Panc1 (cell line): ENCODE measurements around the gene ATP13A1. TPM values are rescaled to one million over a fixed set of nuclear protein-coding genes. Genes with fewer than 3 reads are reported as not detected.
"Not testable (repeated sequence)": the region's sequence is repeated elsewhere in the genome, so short reads cannot be mapped to it uniquely, and the experiment has no call there.

ENCODE experiments used
- ATAC-seq: fragments of 200-7000 bp; cut with Tn5 transposase; 2 replicates; pipeline ENCODE4 v1.9.1; 2020; ENCODE audit warnings: mild to moderate bottlenecking, moderate library complexity
- BruUV-seq: library from RNA; stranded (reverse); fragments of 400-500 nt; replicated peaks from 2 replicates; lab custom pipeline; 2021; lab: Mats Ljungman, UMichigan
- CTCF ChIA-PET: fragments of 300-600 bp; sonication (Branson Sonifier 250); formaldehyde crosslinking; loops from one replicate; lab custom pipeline; 2022; ENCODE audit warnings: antibody characterized with exemption; lab: Charles Lee
- POLR2A ChIA-PET: fragments of 300-600 bp; sonication (Branson Sonifier 250); formaldehyde crosslinking; loops from one replicate; lab custom pipeline; 2022; ENCODE audit warnings: antibody characterized with exemption; lab: Charles Lee
- DNase-seq: peaks from one replicate; pipeline ENCODE4 v3.0.0-alpha.2; 2010; ENCODE audit warnings: low read depth, low spot score
- H3K27ac ChIP-seq: 2 replicates; pipeline ENCODE4 v1.5.1; 2011; ENCODE audit warnings: mild to moderate bottlenecking, low read length, inconsistent platforms
- H3K27me3 ChIP-seq: fragments of 200-500 bp; sonication (Bioruptor generic); 2 replicates; pipeline ENCODE4 v1.6.0; 2014; ENCODE audit warnings: low read length, inconsistent platforms; ENCODE audit not compliant: control insufficient read depth, insufficient read depth
- H3K36me3 ChIP-seq: fragments of 200-500 bp; sonication (Bioruptor generic); 2 replicates; pipeline ENCODE4 v1.5.1; 2014; ENCODE audit warnings: inconsistent platforms, mild to moderate bottlenecking, low read length, moderate library complexity; ENCODE audit not compliant: control insufficient read depth, insufficient read depth
- H3K4me1 ChIP-seq: 2 replicates; pipeline ENCODE4 v1.5.1; 2011; ENCODE audit warnings: inconsistent platforms, mild to moderate bottlenecking, low read length, moderate library complexity; ENCODE audit not compliant: control insufficient read depth, insufficient read depth
- H3K4me3 ChIP-seq, 2 experiments: 2 replicates each; pipeline ENCODE4 v1.5.1; 2011 to 2012; ENCODE audit warnings: low read depth in 2 of 2, low read length in 2 of 2, mild to moderate bottlenecking in 2 of 2, inconsistent platforms in 1 of 2, moderate library complexity in 1 of 2
- H3K9me3 ChIP-seq: fragments of 200-500 bp; sonication (Bioruptor generic); 2 replicates; pipeline ENCODE4 v1.5.1; 2014; ENCODE audit warnings: low read depth, mild to moderate bottlenecking, inconsistent platforms, low read length, moderate library complexity; ENCODE audit not compliant: control insufficient read depth, insufficient read depth
- CTCF ChIP-seq: fragments of 450-650 bp; IDR thresholded peaks from 2 replicates; pipeline ENCODE4 v1.5.1; 2017; ENCODE audit warnings: mild to moderate bottlenecking
- POLR2AphosphoS5 ChIP-seq: IDR thresholded peaks from 2 replicates; pipeline ENCODE4 v1.6.1; 2012; ENCODE audit warnings: mild to moderate bottlenecking, low read depth, low read length, moderate library complexity
- SIN3A ChIP-seq: IDR thresholded peaks from 2 replicates; pipeline ENCODE4 v1.6.1; 2012; ENCODE audit warnings: low read depth, mild to moderate bottlenecking, low read length, moderate library complexity, borderline replicate concordance; ENCODE audit not compliant: insufficient read depth
- TCF7L2 ChIP-seq: IDR thresholded peaks from 2 replicates; pipeline ENCODE4 v1.6.1; 2011; ENCODE audit warnings: mild to moderate bottlenecking, low read depth, low read length, inconsistent platforms
- in situ Hi-C: cut with HindIII; loops from 2 replicates; pipeline ENCODE4 v1.10.0; 2016; ENCODE audit warnings: low sequenced_read_pairs, low pct_unique_long_range_greater_than_20kb
- intact Hi-C: fragments of 100-400 bp; cut with micrococcal nuclease; formaldehyde crosslinking; loops from one replicate; pipeline ENCODE4 v1.10.0; 2022; ENCODE audit not compliant: unreplicated experiment
- total RNA-seq: library from RNA; stranded (reverse); gene quantifications from one replicate; pipeline ENCODE4 v1.2.1, GENCODE V29; 2021; ENCODE audit not compliant: unreplicated experiment
- TF ChIP-seq, protein P1 (sequence below), 2 experiments: IDR thresholded peaks; 2 replicates each; pipeline ENCODE4 v1.6.1; 2011 to 2012; ENCODE audit warnings: low read depth in 2 of 2, control low read depth in 1 of 2, low read length in 1 of 2, mild to moderate bottlenecking in 1 of 2, moderate library complexity in 1 of 2; ENCODE audit not compliant: insufficient read depth in 1 of 2

ATP13A1 gene
- total RNA-seq, 1 experiment from 2014 or later = 62.3 TPM

- Histone ChIP-seq H3K4me3 (no peak overlapping the region), H3K9me3 (no peaks in the 10 kb centered on the region), H3K27ac (no peak overlapping the region), H3K27me3 (no peaks in the 10 kb centered on the region), H3K4me1 (no peaks in the 10 kb centered on the region), H3K36me3 (no peaks in the 10 kb centered on the region)
- in situ Hi-C loops (no loop called here), intact Hi-C loops (no loop called here)
- POLR2A ChIA-PET = no interaction called here
- no TSS peak for BruUV-seq
- no peak for TF ChIP-seq POLR2AphosphoS5
- TF ChIP-seq, protein P1, sequence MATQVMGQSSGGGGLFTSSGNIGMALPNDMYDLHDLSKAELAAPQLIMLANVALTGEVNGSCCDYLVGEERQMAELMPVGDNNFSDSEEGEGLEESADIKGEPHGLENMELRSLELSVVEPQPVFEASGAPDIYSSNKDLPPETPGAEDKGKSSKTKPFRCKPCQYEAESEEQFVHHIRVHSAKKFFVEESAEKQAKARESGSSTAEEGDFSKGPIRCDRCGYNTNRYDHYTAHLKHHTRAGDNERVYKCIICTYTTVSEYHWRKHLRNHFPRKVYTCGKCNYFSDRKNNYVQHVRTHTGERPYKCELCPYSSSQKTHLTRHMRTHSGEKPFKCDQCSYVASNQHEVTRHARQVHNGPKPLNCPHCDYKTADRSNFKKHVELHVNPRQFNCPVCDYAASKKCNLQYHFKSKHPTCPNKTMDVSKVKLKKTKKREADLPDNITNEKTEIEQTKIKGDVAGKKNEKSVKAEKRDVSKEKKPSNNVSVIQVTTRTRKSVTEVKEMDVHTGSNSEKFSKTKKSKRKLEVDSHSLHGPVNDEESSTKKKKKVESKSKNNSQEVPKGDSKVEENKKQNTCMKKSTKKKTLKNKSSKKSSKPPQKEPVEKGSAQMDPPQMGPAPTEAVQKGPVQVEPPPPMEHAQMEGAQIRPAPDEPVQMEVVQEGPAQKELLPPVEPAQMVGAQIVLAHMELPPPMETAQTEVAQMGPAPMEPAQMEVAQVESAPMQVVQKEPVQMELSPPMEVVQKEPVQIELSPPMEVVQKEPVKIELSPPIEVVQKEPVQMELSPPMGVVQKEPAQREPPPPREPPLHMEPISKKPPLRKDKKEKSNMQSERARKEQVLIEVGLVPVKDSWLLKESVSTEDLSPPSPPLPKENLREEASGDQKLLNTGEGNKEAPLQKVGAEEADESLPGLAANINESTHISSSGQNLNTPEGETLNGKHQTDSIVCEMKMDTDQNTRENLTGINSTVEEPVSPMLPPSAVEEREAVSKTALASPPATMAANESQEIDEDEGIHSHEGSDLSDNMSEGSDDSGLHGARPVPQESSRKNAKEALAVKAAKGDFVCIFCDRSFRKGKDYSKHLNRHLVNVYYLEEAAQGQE (IDR thresholded peaks at IDR 0.05; ENCODE audit: insufficient read depth in 1 of 2, low read depth in 2 of 2, low read length in 1 of 2) = no peak
- no peak for TF ChIP-seq CTCF
- TF ChIP-seq TCF7L2 = no peak
- no peak for TF ChIP-seq SIN3A
- CTCF ChIA-PET = no interaction called here
- DNase-seq = no peak
- no peak for ATAC-seq
These were observed 32.9 kb upstream of the ATP13A1 start for GRCh38 chr19:19696386-19696785.

GRCh38 chr19:19691683-19692082 is 28.2 kb upstream of the ATP13A1 start:
- TF ChIP-seq POLR2AphosphoS5 = no peak
- no peak for TF ChIP-seq CTCF
- TF ChIP-seq TCF7L2 = no peak
- TF ChIP-seq, protein P1 (IDR thresholded peaks at IDR 0.05; ENCODE audit: insufficient read depth in 1 of 2, low read depth in 2 of 2, low read length in 1 of 2) = no peak
- no peak for TF ChIP-seq SIN3A
- Histone ChIP-seq H3K4me3 (no peak overlapping the region), H3K9me3 (no peaks in the 10 kb centered on the region), H3K36me3 (no peaks in the 10 kb centered on the region), H3K4me1 (no peaks in the 10 kb centered on the region), H3K27me3 (no peaks in the 10 kb centered on the region), H3K27ac (no peak overlapping the region)
- ATAC-seq (no peak), DNase-seq (no peak)
- POLR2A ChIA-PET = no interaction called here
- intact Hi-C loops (no loop called here), in situ Hi-C loops (no loop called here)
- CTCF ChIA-PET = no interaction called here
- no TSS peak for BruUV-seq

GRCh38 chr19:19689023-19689422 is 25.5 kb upstream of the ATP13A1 start:
- DNase-seq, H3K4me3 ChIP-seq, H3K4me1 ChIP-seq, H3K9me3 ChIP-seq, ATAC-seq, H3K36me3 ChIP-seq, intact Hi-C loops, in situ Hi-C loops, H3K27me3 ChIP-seq, POLR2A ChIA-PET, BruUV-seq, H3K27ac ChIP-seq, CTCF ChIA-PET: not testable (repeated sequence)
